ENCODE measurements around the gene STIM1. TPM values are rescaled to one million over a fixed set of nuclear protein-coding genes. Genes with fewer than 3 reads are reported as not detected.

STIM1 gene
- total RNA-seq, 1 experiment from 2014 or later, result 15.2 TPM

DNA sequence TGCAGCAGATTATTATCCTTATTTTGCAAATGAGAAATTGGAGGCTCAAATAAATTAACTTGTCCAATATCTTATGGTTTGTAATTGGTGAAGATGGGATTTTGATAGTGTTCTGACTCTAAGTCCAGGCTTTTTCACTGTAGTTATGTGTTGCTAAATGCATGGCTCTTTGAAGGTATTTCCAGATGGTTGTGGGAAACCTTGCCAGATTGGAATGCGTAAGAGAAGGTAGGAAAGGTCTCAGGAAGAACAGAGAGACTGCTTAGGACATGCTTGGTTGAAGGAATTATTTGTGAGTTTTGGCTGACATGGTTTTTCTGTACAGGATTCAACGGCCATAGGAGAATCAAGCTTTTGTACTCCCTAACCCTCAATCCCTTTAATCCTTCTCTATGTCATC, 108.6 kb downstream of the STIM1 start:
- Mint-ChIP-seq H3K4me1 (no peaks in the 10 kb centered on the region), H3K27me3 (ENCODE audit: low read depth) (no peaks in the 10 kb centered on the region), H3K4me3 (no peak overlapping the region), H3K36me3 (ENCODE audit: insufficient read depth in 1 of 3, low read depth in 3 of 3) (no peaks in the 10 kb centered on the region), H3K27ac (no peak overlapping the region), H3K9me3 (no peaks in the 10 kb centered on the region)
- no CpG with 5 or more reads among the region's 2 CpGs for WGBS (ENCODE audit: extremely low coverage, insufficient read length, low lambda C conversion rate)
- TF ChIP-seq, protein P1, sequence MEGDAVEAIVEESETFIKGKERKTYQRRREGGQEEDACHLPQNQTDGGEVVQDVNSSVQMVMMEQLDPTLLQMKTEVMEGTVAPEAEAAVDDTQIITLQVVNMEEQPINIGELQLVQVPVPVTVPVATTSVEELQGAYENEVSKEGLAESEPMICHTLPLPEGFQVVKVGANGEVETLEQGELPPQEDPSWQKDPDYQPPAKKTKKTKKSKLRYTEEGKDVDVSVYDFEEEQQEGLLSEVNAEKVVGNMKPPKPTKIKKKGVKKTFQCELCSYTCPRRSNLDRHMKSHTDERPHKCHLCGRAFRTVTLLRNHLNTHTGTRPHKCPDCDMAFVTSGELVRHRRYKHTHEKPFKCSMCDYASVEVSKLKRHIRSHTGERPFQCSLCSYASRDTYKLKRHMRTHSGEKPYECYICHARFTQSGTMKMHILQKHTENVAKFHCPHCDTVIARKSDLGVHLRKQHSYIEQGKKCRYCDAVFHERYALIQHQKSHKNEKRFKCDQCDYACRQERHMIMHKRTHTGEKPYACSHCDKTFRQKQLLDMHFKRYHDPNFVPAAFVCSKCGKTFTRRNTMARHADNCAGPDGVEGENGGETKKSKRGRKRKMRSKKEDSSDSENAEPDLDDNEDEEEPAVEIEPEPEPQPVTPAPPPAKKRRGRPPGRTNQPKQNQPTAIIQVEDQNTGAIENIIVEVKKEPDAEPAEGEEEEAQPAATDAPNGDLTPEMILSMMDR (conservative IDR thresholded peaks at IDR 0.05), result no peak
- Histone ChIP-seq H4K91ac (ENCODE audit: insufficient read length, low read depth, low read length) (no peak overlapping the region), H4K5ac (ENCODE audit: insufficient read length, low read depth, low read length) (no peak overlapping the region), H3K9me3 (ENCODE audit: control insufficient read depth, low read depth, low read length) (no peaks in the 10 kb centered on the region), H4K20me1 (ENCODE audit: control insufficient read depth, insufficient read depth, insufficient read length) (no peaks in the 10 kb centered on the region), H3K23ac (ENCODE audit: insufficient read length, low read depth, low read length) (no peak overlapping the region), H2BK12ac (ENCODE audit: insufficient read length, low read depth, low read length) (no peak overlapping the region), H2BK15ac (ENCODE audit: low read depth, low read length) (no peak overlapping the region), H4K8ac (replicated peaks; ENCODE audit: insufficient read length, low read depth, low read length) (no peak overlapping the region), H2BK5ac (ENCODE audit: insufficient read length, low read length) (no peak overlapping the region), H3K79me1 (ENCODE audit: insufficient read depth, low read depth, low read length, poor library complexity, severe bottlenecking) (no peaks in the 10 kb centered on the region), H3K9ac (ENCODE audit: extremely low read depth, insufficient read length, low read length) (no peak overlapping the region), H3K27ac (ENCODE audit: insufficient read length, low read depth, low read length) (no peak overlapping the region), H3K27me3 (ENCODE audit: insufficient read depth, low read length) (no peaks in the 10 kb centered on the region), H3K4ac (ENCODE audit: low read depth, low read length) (no peak overlapping the region), H2AK5ac (ENCODE audit: insufficient read length, low read length) (no peak overlapping the region), H3K79me2 (ENCODE audit: insufficient read depth, low read length) (no peaks in the 10 kb centered on the region), H3K56ac (ENCODE audit: insufficient read length, low read depth, low read length) (no peak overlapping the region), H3K18ac (ENCODE audit: insufficient read length, low read depth, low read length) (no peak overlapping the region), H3K14ac (ENCODE audit: insufficient read depth, low read length) (no peak overlapping the region), H2AFZ (ENCODE audit: low read length) (no peak overlapping the region), H3K4me1 (ENCODE audit: insufficient read depth, low read length) (no peaks in the 10 kb centered on the region), H2BK120ac (ENCODE audit: low read depth, low read length, poor library complexity, severe bottlenecking) (no peak overlapping the region), H3K4me2 (ENCODE audit: insufficient read depth, insufficient read length, low read length) (no peak overlapping the region), H3K23me2 (ENCODE audit: insufficient read length, low read depth, low read length, poor library complexity, severe bottlenecking) (no peaks in the 10 kb centered on the region), H2BK20ac (ENCODE audit: low read depth, low read length, poor library complexity, severe bottlenecking) (no peak overlapping the region), H3T11ph (ENCODE audit: low read length) (no peak overlapping the region)
- DNase-seq, result no peak

Measured in H9 (cell line).